ENCODE data around the gene SLC6A15.

Gene SLC6A15

GRCh38 chr12:84857525-84858208 is 54.9 kb downstream of the SLC6A15 start:
- H3K4me1 Mint-ChIP-seq (ENCODE audit: low read depth in 2 of 2): no peaks in the 10 kb centered on the region
- H3K36me3 Mint-ChIP-seq (ENCODE audit: insufficient read depth): no peaks in the 10 kb centered on the region
- no peak overlapping the region for H3K27ac Mint-ChIP-seq
- no peak overlapping the region for H3K4me3 Mint-ChIP-seq
- H3K27me3 Mint-ChIP-seq: no peaks in the 10 kb centered on the region
- no peak for ATAC-seq (replicated peaks)
- no peak for DNase-seq
- peaks cover 4 to 5% of the 10 kb centered on the region in 2 donors for H3K9me3 Mint-ChIP-seq

GRCh38 chr12:84856156-84856900 is 56.3 kb downstream of the SLC6A15 start:
- Mint-ChIP-seq H3K4me1 (ENCODE audit: low read depth in 2 of 2) (no peaks in the 10 kb centered on the region), H3K27me3 (no peaks in the 10 kb centered on the region), H3K9me3 (peaks cover 4 to 5% of the 10 kb centered on the region in 2 donors), H3K36me3 (ENCODE audit: insufficient read depth) (no peaks in the 10 kb centered on the region), H3K4me3 (no peak overlapping the region), H3K27ac (no peak overlapping the region)
- DNase-seq: no peak
- no peak for ATAC-seq (replicated peaks)

GRCh38 chr12:84843593-84844144 is 68.9 kb downstream of the SLC6A15 start:
- Mint-ChIP-seq H3K4me1 (ENCODE audit: low read depth in 2 of 2) (no peaks in the 10 kb centered on the region), H3K4me3 (no peak overlapping the region), H3K9me3 (no peaks in the 10 kb centered on the region), H3K27me3 (no peaks in the 10 kb centered on the region), H3K36me3 (ENCODE audit: insufficient read depth) (no peaks in the 10 kb centered on the region), H3K27ac (no peak overlapping the region)
- no peak for ATAC-seq (replicated peaks)
- DNase-seq: no peak

- Mint-ChIP-seq H3K27ac (no peak overlapping the region), H3K4me3 (no peak overlapping the region), H3K27me3 (no peaks in the 10 kb centered on the region), H3K36me3 (ENCODE audit: insufficient read depth) (no peaks in the 10 kb centered on the region), H3K9me3 (no peaks in the 10 kb centered on the region), H3K4me1 (ENCODE audit: low read depth in 2 of 2) (no peaks in the 10 kb centered on the region)
- no peak for ATAC-seq (replicated peaks)
- no peak for DNase-seq
These were observed 70.1 kb downstream of the SLC6A15 start for GRCh38 chr12:84842406-84843013.

GRCh38 chr12:84841591-84841990 is 71.0 kb downstream of the SLC6A15 start:
- no peak overlapping the region for H3K27ac Mint-ChIP-seq
- H3K27me3 Mint-ChIP-seq: no peaks in the 10 kb centered on the region
- H3K9me3 Mint-ChIP-seq: no peaks in the 10 kb centered on the region
- DNase-seq (no peak), ATAC-seq (replicated peaks) (no peak)
- no peak overlapping the region for H3K4me3 Mint-ChIP-seq
- no peaks in the 10 kb centered on the region for H3K36me3 Mint-ChIP-seq (ENCODE audit: insufficient read depth)
- no peaks in the 10 kb centered on the region for H3K4me1 Mint-ChIP-seq (ENCODE audit: low read depth in 2 of 2)

- H3K36me3 Mint-ChIP-seq (ENCODE audit: insufficient read depth): no peaks in the 10 kb centered on the region
- H3K4me1 Mint-ChIP-seq (ENCODE audit: low read depth in 2 of 2): no peaks in the 10 kb centered on the region
- H3K27me3 Mint-ChIP-seq: no peaks in the 10 kb centered on the region
- no peaks in the 10 kb centered on the region for H3K9me3 Mint-ChIP-seq
- ATAC-seq (replicated peaks) (no peak), DNase-seq (no peak)
- H3K27ac Mint-ChIP-seq: no peak overlapping the region
- no peak overlapping the region for H3K4me3 Mint-ChIP-seq
These were observed 72.2 kb downstream of the SLC6A15 start for GRCh38 chr12:84840356-84840755.

GRCh38 chr12:84826925-84827324 is 85.7 kb downstream of the SLC6A15 start:
- H3K4me3 Mint-ChIP-seq: no peak overlapping the region
- H3K9me3 Mint-ChIP-seq: peaks cover 8% of the 10 kb centered on the region in 2 donors
- DNase-seq (no peak), ATAC-seq (replicated peaks) (no peak)
- no peak overlapping the region for H3K27ac Mint-ChIP-seq
- no peaks in the 10 kb centered on the region for H3K4me1 Mint-ChIP-seq (ENCODE audit: low read depth in 2 of 2)
- no peaks in the 10 kb centered on the region for H3K36me3 Mint-ChIP-seq (ENCODE audit: insufficient read depth)
- H3K27me3 Mint-ChIP-seq: no peaks in the 10 kb centered on the region

- H3K27ac Mint-ChIP-seq: no peak overlapping the region
- H3K4me3 Mint-ChIP-seq: no peak overlapping the region
- ATAC-seq (replicated peaks) (no peak), DNase-seq (no peak)
- H3K27me3 Mint-ChIP-seq: no peaks in the 10 kb centered on the region
- H3K36me3 Mint-ChIP-seq (ENCODE audit: insufficient read depth): no peaks in the 10 kb centered on the region
- H3K9me3 Mint-ChIP-seq: peaks cover 8% of the 10 kb centered on the region in 2 donors
- no peaks in the 10 kb centered on the region for H3K4me1 Mint-ChIP-seq (ENCODE audit: low read depth in 2 of 2)
These were observed 87.5 kb downstream of the SLC6A15 start for GRCh38 chr12:84825149-84825548.

- H3K36me3 Mint-ChIP-seq (ENCODE audit: insufficient read depth): no peaks in the 10 kb centered on the region
- no peak overlapping the region for H3K4me3 Mint-ChIP-seq
- no peaks in the 10 kb centered on the region for H3K27me3 Mint-ChIP-seq
- peaks cover 0 to 7% of the 10 kb centered on the region in 2 donors for H3K9me3 Mint-ChIP-seq
- H3K4me1 Mint-ChIP-seq (ENCODE audit: low read depth in 2 of 2): no peaks in the 10 kb centered on the region
- H3K27ac Mint-ChIP-seq: no peak overlapping the region
- ATAC-seq (replicated peaks) (no peak), DNase-seq (no peak)
These were observed 90.1 kb downstream of the SLC6A15 start for GRCh38 chr12:84822525-84822924.

- Mint-ChIP-seq H3K27ac (no peak overlapping the region), H3K27me3 (no peaks in the 10 kb centered on the region), H3K4me3 (no peak overlapping the region), H3K9me3 (peaks cover 0 to 4% of the 10 kb centered on the region in 2 donors), H3K36me3 (ENCODE audit: insufficient read depth) (no peaks in the 10 kb centered on the region), H3K4me1 (ENCODE audit: low read depth in 2 of 2) (no peaks in the 10 kb centered on the region)
- DNase-seq (no peak), ATAC-seq (replicated peaks) (no peak)
These were observed 95.5 kb downstream of the SLC6A15 start for GRCh38 chr12:84816916-84817695.

- DNase-seq: no peak
- ATAC-seq (replicated peaks): no peak
- H3K4me1 Mint-ChIP-seq (ENCODE audit: low read depth in 2 of 2): no peaks in the 10 kb centered on the region
These were observed 97.8 kb downstream of the SLC6A15 start for GRCh38 chr12:84814664-84815245.

GRCh38 chr12:84813780-84814663 is 98.6 kb downstream of the SLC6A15 start:
- Mint-ChIP-seq H3K4me1 (ENCODE audit: low read depth in 2 of 2) (no peaks in the 10 kb centered on the region), H3K36me3 (ENCODE audit: insufficient read depth) (no peaks in the 10 kb centered on the region), H3K27ac (no peak overlapping the region), H3K9me3 (peaks cover 0 to 6% of the 10 kb centered on the region in 2 donors), H3K27me3 (no peaks in the 10 kb centered on the region), H3K4me3 (no peak overlapping the region)
- ATAC-seq (replicated peaks) (no peak), DNase-seq (no peak)

More at GRCh38 chr12:84814664-84815245, 97.8 kb downstream of the SLC6A15 start:
- H3K27me3 Mint-ChIP-seq: no peaks in the 10 kb centered on the region
- peaks cover 0 to 6% of the 10 kb centered on the region in 2 donors for H3K9me3 Mint-ChIP-seq
- no peaks in the 10 kb centered on the region for H3K36me3 Mint-ChIP-seq (ENCODE audit: insufficient read depth)
- no peak overlapping the region for H3K27ac Mint-ChIP-seq
- no peak overlapping the region for H3K4me3 Mint-ChIP-seq
